Stomach (tissue), 9 donors: Measurements from ENCODE around the gene AKAP17A. TPM values are rescaled to one million over a fixed set of nuclear protein-coding genes. Genes with fewer than 3 reads are reported as not detected.
"Not testable (repeated sequence)": the region's sequence is repeated elsewhere in the genome, so short reads cannot be mapped to it uniquely, and the experiment has no call there.

Experiments
- DNase-seq, 2 donors: peaks; one replicate each; pipeline versions ENCODE4 v3.0.0 to v3.0.0-alpha.2; 2013 to 2019
- H3K27ac ChIP-seq, 5 donors: fragments of 200-600 bp in 4 of 5; sonication (generic) in 4 of 5; one replicate each; pipeline ENCODE4 v1.5.1; 2013 to 2019; ENCODE audit warnings: mild to moderate bottlenecking in 1 of 5, moderate library complexity in 1 of 5
- H3K27me3 ChIP-seq, 3 donors: fragments of 200-600 bp; sonication (generic); one replicate each; pipeline ENCODE4 v1.5.1; 2017 to 2019; ENCODE audit warnings: mixed run types in 1 of 3
- H3K36me3 ChIP-seq, 4 donors: fragments of 200-600 bp; sonication (generic); 1 replicate in 3 of 4; 2 replicates in 1 of 4; pipeline ENCODE4 v1.5.1; 2016 to 2019
- H3K4me1 ChIP-seq, 4 donors: fragments of 200-600 bp; sonication (generic); one replicate each; pipeline ENCODE4 v1.5.1; 2016 to 2019
- H3K4me3 ChIP-seq, 4 donors: fragments of 200-600 bp; sonication (generic) in 3 of 4; one replicate each; pipeline ENCODE4 v1.5.1; 2016 to 2019; ENCODE audit warnings: mild to moderate bottlenecking in 1 of 4
- H3K9me3 ChIP-seq, 4 donors: fragments of 200-600 bp; sonication (generic); one replicate each; pipeline ENCODE4 v1.5.1; 2016 to 2019
- CTCF ChIP-seq, 7 experiments: fragments of 450-650 bp in 4 of 7; fragments of 200-600 bp in 3 of 7; sonication (generic) in 3 of 7; IDR thresholded peaks; one replicate each; pipeline ENCODE4 v1.5.1; 2016 to 2019; ENCODE audit warnings: antibody characterized with exemption in 7 of 7, control low read depth in 2 of 7, mild to moderate bottlenecking in 1 of 7
- EP300 ChIP-seq: sonication (generic); formaldehyde crosslinking; IDR thresholded peaks from one replicate; pipeline ENCODE4 v1.6.1; 2017; ENCODE audit warnings: antibody characterized with exemption
- POLR2A ChIP-seq, 4 donors: fragments of 450-650 bp; IDR thresholded peaks; one replicate each; pipeline ENCODE4 v1.6.1; 2016; ENCODE audit warnings: antibody characterized with exemption in 4 of 4, control low read depth in 2 of 4, mild to moderate bottlenecking in 1 of 4, moderate library complexity in 1 of 4
- POLR2AphosphoS5 ChIP-seq, 3 donors: sonication (generic); formaldehyde crosslinking; IDR thresholded peaks; one replicate each; pipeline ENCODE4 v1.6.1; 2016; ENCODE audit warnings: antibody characterized with exemption in 3 of 3
- WGBS, 5 donors: extraction: QIAGEN DNeasy Blood & Tissue Kit in 3 of 5; methylation state at CpG; one replicate each; pipeline versions ENCODE4 v1.1.5 to v1.1.7; 2013 to 2018; 5-methylcytosine and 5-hydroxymethylcytosine counted together
- intact Hi-C: fragments of 100-400 bp; cut with DNase I; formaldehyde crosslinking; loops from one replicate; pipeline ENCODE4 v1.15.1; 2023; ENCODE audit warnings: low total_unique reads
- polyA plus RNA-seq, 3 donors: library from polyadenylated mRNA; stranded (reverse); fragments of 200-250 nt; gene quantifications; one replicate each; pipeline ENCODE4 v1.2.3, GENCODE V29; 2013
- total RNA-seq, 5 donors: library from RNA; depleted of rRNA; stranded (reverse); fragments of >200 nt; gene quantifications; one replicate each; pipeline versions ENCODE4 v1.1.0 to v1.2.3, GENCODE V29; 2014 to 2016
- donor health status: healthy with polysubstance abuse.
- donor health status: Bipolar disorder and iron deficiency.
- donor health status: healthy.

AKAP17A gene
- total and polyA plus RNA-seq, 8 donors, result 13.3 to 141 (median 41.8) TPM

DNA sequence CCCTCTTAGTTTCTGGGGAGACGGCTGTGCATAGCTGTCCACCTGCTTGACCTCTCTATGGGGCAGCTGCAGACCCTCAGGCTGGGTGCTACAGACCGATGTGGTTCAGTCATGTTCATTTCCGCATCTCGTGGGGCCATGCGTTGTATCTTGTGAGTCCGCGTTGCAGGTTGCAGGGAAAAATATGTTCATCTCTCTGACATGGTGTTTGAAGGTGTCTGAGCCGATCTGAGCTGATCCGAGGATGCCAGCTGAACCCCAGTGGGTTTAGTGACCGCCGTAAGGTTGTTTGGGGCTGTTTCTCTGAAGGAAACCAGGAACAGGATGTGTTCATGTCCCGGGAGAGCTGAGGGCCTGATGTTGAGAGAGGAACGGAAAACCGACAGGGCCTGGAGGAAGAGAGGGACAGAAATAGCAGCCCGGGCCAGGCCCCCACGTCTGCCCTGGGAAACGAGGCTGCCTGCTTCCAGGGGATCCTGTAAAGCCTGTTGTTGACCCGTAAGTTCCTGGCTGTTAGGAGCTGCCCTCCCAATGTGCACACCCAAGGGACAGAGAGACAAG, 44.6 kb upstream of the AKAP17A start:
- no peaks in the 10 kb centered on the region for H3K27me3 ChIP-seq
- intact Hi-C loops, result no loop called here
- no peak overlapping the region for H3K4me3 ChIP-seq
- peaks cover 0 to 8% (median 3%) of the 10 kb centered on the region in 4 donors for H3K9me3 ChIP-seq
- 71 to 87% (median 79%) methylated on average over 16 to 18 of the region's 18 CpGs for WGBS, 5 donors
- H3K36me3 ChIP-seq, result no peaks in the 10 kb centered on the region
- peak overlapping the region in 3 of 5 donors; percentile 5 to 20 (median 18) for H3K27ac ChIP-seq
- TF ChIP-seq EP300 (no peak), POLR2A (IDR thresholded peaks at IDR 0.05) (no peak), POLR2AphosphoS5 (IDR thresholded peaks at IDR 0.05) (no peak), CTCF (IDR thresholded peaks at IDR 0.05) (no peak)
- peak; percentile 21 to 24 for DNase-seq
- no peaks in the 10 kb centered on the region for H3K4me1 ChIP-seq

- Histone ChIP-seq H3K9me3 (peaks cover 0 to 21% (median 3%) of the 10 kb centered on the region in 4 donors), H3K4me3 (no peak overlapping the region), H3K36me3 (no peaks in the 10 kb centered on the region), H3K27ac (no peak overlapping the region), H3K4me1 (peaks cover 0 to 5% (median 0%) of the 10 kb centered on the region in 4 donors), H3K27me3 (no peaks in the 10 kb centered on the region)
- no peak for TF ChIP-seq EP300
- TF ChIP-seq CTCF (IDR thresholded peaks at IDR 0.05), result no peak
- no peak for TF ChIP-seq POLR2A (IDR thresholded peaks at IDR 0.05)
- TF ChIP-seq POLR2AphosphoS5 (IDR thresholded peaks at IDR 0.05), result no peak
- no peak for DNase-seq
- 79 to 95% (median 92%) methylated on average over 3 of the region's 3 CpGs for WGBS, 5 donors
- intact Hi-C loops, result no loop called here
Observed at GRCh38 chrX:1551959-1552546, 39.4 kb upstream of the AKAP17A start.

DNA sequence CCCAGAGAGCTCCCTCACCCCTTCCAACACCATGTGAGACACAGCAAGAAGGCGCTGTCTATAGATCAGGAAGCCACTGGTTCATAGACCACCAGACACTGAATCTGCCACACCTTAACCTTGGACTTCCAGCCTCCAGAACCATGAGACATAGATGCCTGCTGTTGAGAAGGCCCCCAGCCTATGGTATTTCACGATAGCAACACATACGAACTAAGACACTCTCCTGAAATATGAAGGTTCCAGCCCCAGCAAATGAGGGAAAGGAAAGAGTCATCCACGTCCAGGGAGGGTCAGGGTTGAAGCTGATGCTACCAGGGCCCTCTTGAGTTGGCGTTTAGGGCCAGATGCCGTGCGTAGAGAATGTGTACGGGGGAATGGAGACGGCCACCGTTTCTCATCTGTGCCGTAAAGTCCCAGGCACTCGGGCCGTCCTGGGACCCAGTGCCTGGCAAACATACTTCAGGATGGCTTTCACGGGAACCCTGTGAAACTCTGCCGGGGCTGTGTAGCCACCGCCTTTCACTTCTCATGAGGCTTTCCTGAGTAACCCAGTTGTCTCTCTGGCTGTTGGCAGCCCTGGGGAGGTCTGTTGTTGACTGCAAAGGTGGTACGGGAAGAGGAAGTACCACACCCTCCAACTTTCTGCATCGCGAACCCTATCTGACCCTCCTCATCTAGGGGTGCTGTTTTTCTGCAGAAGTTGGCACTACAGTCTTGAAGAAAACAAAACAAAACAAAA, 36.8 kb upstream of the AKAP17A start:
- peak overlapping the region in 1 of 5 donors; percentile 22 for H3K27ac ChIP-seq
- peaks cover 0 to 21% (median 3%) of the 10 kb centered on the region in 4 donors for H3K9me3 ChIP-seq
- intact Hi-C loops, result no loop called here
- no peaks in the 10 kb centered on the region for H3K27me3 ChIP-seq
- TF ChIP-seq POLR2AphosphoS5 (IDR thresholded peaks at IDR 0.05) (no peak), POLR2A (IDR thresholded peaks at IDR 0.05) (no peak), CTCF (IDR thresholded peaks at IDR 0.05) (no peak), EP300 (no peak)
- no peaks in the 10 kb centered on the region for H3K36me3 ChIP-seq
- 77 to 86% (median 81%) methylated on average over 19 of the region's 19 CpGs for WGBS, 5 donors
- H3K4me1 ChIP-seq, result peaks cover 0 to 5% (median 0%) of the 10 kb centered on the region in 4 donors
- no peak overlapping the region for H3K4me3 ChIP-seq
- peak; percentile 25 to 60 for DNase-seq

- H3K27me3 ChIP-seq, result no peaks in the 10 kb centered on the region
- DNase-seq, result peak in 1 of 2 donors; percentile 9
- 90 to 93% (median 91%) methylated on average over 6 of the region's 6 CpGs for WGBS, 5 donors
- TF ChIP-seq POLR2AphosphoS5 (IDR thresholded peaks at IDR 0.05) (no peak), CTCF (IDR thresholded peaks at IDR 0.05) (no peak), EP300 (no peak), POLR2A (IDR thresholded peaks at IDR 0.05) (no peak)
- no peak overlapping the region for H3K27ac ChIP-seq
- H3K36me3 ChIP-seq, result no peaks in the 10 kb centered on the region
- no peak overlapping the region for H3K4me3 ChIP-seq
- H3K9me3 ChIP-seq, result peaks cover 0 to 21% (median 3%) of the 10 kb centered on the region in 4 donors
- intact Hi-C loops, result no loop called here
- H3K4me1 ChIP-seq, result peaks cover 0 to 5% (median 0%) of the 10 kb centered on the region in 4 donors
Observed at GRCh38 chrX:1555370-1555769, 36.0 kb upstream of the AKAP17A start.

- H3K36me3 ChIP-seq, H3K4me1 ChIP-seq, H3K27ac ChIP-seq, H3K4me3 ChIP-seq, intact Hi-C loops, DNase-seq, H3K27me3 ChIP-seq: not testable (repeated sequence)
- peaks cover 0 to 21% (median 3%) of the 10 kb centered on the region in 4 donors for H3K9me3 ChIP-seq
Observed at GRCh38 chrX:1557442-1557841, 34.0 kb upstream of the AKAP17A start.
